Measurements from ENCODE around the gene PRKAR1B.

GRCh38 chr7:762885-763284 lies 35.8 kb upstream of the PRKAR1B start:
- TF ChIP-seq CTCF (IDR thresholded peaks at IDR 0.05) = no peak
- no peak for TF ChIP-seq POLR2A (IDR thresholded peaks at IDR 0.05)
- TF ChIP-seq EP300 (IDR thresholded peaks at IDR 0.05) = no peak
